ENCODE measurements around the gene IL12RB1.
"Not testable (repeated sequence)": the region's sequence is repeated elsewhere in the genome, so short reads cannot be mapped to it uniquely, and the experiment has no call there.

IL12RB1 gene

GRCh38 chr19:18043676-18044075 lies 43.1 kb downstream of the IL12RB1 start:
- H3K4me3 ChIP-seq (ENCODE audit: control insufficient read depth, low read depth, low read length), result no peak overlapping the region
- no peak for DNase-seq (ENCODE audit: low read depth)
- TF ChIP-seq, protein P1, sequence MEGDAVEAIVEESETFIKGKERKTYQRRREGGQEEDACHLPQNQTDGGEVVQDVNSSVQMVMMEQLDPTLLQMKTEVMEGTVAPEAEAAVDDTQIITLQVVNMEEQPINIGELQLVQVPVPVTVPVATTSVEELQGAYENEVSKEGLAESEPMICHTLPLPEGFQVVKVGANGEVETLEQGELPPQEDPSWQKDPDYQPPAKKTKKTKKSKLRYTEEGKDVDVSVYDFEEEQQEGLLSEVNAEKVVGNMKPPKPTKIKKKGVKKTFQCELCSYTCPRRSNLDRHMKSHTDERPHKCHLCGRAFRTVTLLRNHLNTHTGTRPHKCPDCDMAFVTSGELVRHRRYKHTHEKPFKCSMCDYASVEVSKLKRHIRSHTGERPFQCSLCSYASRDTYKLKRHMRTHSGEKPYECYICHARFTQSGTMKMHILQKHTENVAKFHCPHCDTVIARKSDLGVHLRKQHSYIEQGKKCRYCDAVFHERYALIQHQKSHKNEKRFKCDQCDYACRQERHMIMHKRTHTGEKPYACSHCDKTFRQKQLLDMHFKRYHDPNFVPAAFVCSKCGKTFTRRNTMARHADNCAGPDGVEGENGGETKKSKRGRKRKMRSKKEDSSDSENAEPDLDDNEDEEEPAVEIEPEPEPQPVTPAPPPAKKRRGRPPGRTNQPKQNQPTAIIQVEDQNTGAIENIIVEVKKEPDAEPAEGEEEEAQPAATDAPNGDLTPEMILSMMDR (conservative IDR thresholded peaks at IDR 0.05; ENCODE audit: control insufficient read depth, insufficient read depth, low read depth, low read length), result no peak

DNA sequence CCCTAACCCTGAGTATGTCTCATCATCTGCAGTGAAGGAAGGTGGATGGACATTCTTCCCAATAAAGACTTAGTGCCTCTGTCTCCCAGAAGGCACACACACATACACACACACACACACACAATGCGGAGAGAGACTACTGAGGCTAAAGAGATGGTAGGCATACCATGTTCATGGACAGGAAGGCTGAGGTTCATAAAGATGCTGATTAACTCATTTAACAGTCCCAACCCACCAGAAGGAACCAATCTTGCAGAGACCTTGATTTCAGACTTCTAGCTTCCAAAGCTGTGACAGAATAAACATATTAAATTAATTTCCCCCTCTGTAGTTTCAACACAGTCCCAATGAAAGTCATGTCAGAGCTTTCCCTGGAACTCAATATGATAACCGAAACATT lies 45.7 kb downstream of the IL12RB1 start:
- H3K4me3 ChIP-seq (ENCODE audit: control insufficient read depth, low read depth, low read length), result no peak overlapping the region
- TF ChIP-seq, protein P1 (conservative IDR thresholded peaks at IDR 0.05; ENCODE audit: control insufficient read depth, insufficient read depth, low read depth, low read length), result no peak
- DNase-seq (ENCODE audit: low read depth), result no peak

DNA sequence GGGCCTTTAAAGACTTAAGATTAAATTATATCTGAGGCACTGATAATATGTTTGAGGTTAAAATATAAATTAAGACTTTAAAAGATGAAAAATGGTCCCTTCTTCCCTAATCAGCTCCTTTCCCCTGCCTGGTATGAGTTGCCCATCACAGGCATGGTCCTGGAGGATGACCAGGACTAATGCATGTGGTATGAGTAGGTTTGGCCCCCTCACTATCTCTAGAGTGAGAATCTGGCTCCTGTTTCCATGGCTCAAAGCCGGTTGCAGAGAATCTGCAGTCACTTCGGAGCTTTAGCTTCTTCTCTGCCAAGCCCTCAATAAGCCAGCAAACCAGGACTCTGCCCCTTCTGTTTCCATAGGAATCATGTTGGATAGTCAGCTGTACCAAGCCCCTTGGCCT lies 54.6 kb downstream of the IL12RB1 start:
- not testable (repeated sequence) for H3K4me3 ChIP-seq (ENCODE audit: control insufficient read depth, low read depth, low read length); DNase-seq (ENCODE audit: low read depth)

DNA sequence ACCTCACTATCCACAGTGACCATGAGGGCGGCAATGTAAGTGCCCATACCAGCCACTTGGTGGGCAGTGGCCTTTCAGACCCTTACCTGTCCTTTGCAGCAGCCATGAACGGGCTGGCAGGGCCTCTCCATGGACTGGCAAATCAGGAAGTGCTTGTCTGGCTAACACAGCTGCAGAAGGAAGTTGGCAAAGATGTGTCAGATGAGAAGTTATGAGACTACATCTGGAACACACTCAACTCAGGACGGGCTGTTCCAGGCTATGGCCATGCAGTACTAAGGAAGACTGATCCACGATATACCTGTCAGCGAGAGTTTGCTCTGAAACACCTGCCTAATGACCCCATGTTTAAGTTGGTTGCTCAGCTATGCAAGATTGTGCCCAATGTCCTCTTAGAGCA lies 55.3 kb downstream of the IL12RB1 start:
- not testable (repeated sequence) for H3K4me3 ChIP-seq (ENCODE audit: control insufficient read depth, low read depth, low read length); DNase-seq (ENCODE audit: low read depth)

- TF ChIP-seq, protein P1 (conservative IDR thresholded peaks at IDR 0.05; ENCODE audit: control insufficient read depth, insufficient read depth, low read depth, low read length), result no peak
- DNase-seq (ENCODE audit: low read depth), result peak; percentile 26
- no peak overlapping the region for H3K4me3 ChIP-seq (ENCODE audit: control insufficient read depth, low read depth, low read length)
Observed at GRCh38 chr19:18029617-18030338, 57.0 kb downstream of the IL12RB1 start.

- no peak overlapping the region for H3K4me3 ChIP-seq (ENCODE audit: control insufficient read depth, low read depth, low read length)
- no peak for DNase-seq (ENCODE audit: low read depth)
- TF ChIP-seq, protein P1 (conservative IDR thresholded peaks at IDR 0.05; ENCODE audit: control insufficient read depth, insufficient read depth, low read depth, low read length), result no peak
Observed at GRCh38 chr19:18027151-18027550, 59.6 kb downstream of the IL12RB1 start.

GRCh38 chr19:18023622-18024251 lies 63.0 kb downstream of the IL12RB1 start:
- DNase-seq (ENCODE audit: low read depth), result peak; percentile 72
- TF ChIP-seq, protein P1 (conservative IDR thresholded peaks at IDR 0.05; ENCODE audit: control insufficient read depth, insufficient read depth, low read depth, low read length), result no peak
- no peak overlapping the region for H3K4me3 ChIP-seq (ENCODE audit: control insufficient read depth, low read depth, low read length)
